MM.1S (cell line): ENCODE measurements around the gene LCLAT1.

Experiments used
- DNase-seq: peaks from one replicate; pipeline ENCODE4 v3.0.0-alpha.2; 2015
- H2AFZ ChIP-seq: fragments of 300-600 bp; sonication (generic); 2 replicates; pipeline ENCODE4 v1.6.0; 2016; ENCODE audit warnings: antibody characterized with exemption, low read length
- H3F3A ChIP-seq: fragments of 300-600 bp; sonication (generic); 2 replicates; pipeline ENCODE4 v1.6.1; 2016; ENCODE audit warnings: mild to moderate bottlenecking, antibody characterized with exemption, low read length, moderate library complexity, mixed read lengths; ENCODE audit not compliant: insufficient read depth
- H3K27ac ChIP-seq: fragments of 300-600 bp; sonication (generic); 2 replicates; pipeline ENCODE4 v1.5.1; 2016; ENCODE audit warnings: mild to moderate bottlenecking, low read length
- H3K27me3 ChIP-seq: fragments of 300-600 bp; sonication (generic); replicated peaks from 2 replicates; pipeline ENCODE4 v1.6.0; 2016; ENCODE audit warnings: low read length; ENCODE audit not compliant: insufficient read depth
- H3K36me3 ChIP-seq: fragments of 300-600 bp; sonication (generic); replicated peaks from 2 replicates; pipeline ENCODE4 v1.6.1; 2016; ENCODE audit warnings: mild to moderate bottlenecking, low read length, mixed read lengths; ENCODE audit not compliant: insufficient read depth
- H3K4me1 ChIP-seq: fragments of 300-600 bp; sonication (generic); 2 replicates; pipeline ENCODE4 v1.6.1; 2016; ENCODE audit warnings: low read length, mixed read lengths
- H3K4me2 ChIP-seq: fragments of 300-600 bp; sonication (generic); 2 replicates; pipeline ENCODE4 v1.6.0; 2016; ENCODE audit warnings: low read depth, low read length
- H3K4me3 ChIP-seq: fragments of 300-600 bp; sonication (generic); 2 replicates; pipeline ENCODE4 v1.5.1; 2016; ENCODE audit warnings: low read length, mixed read lengths
- H3K79me2 ChIP-seq: fragments of 300-600 bp; sonication (generic); 2 replicates; pipeline ENCODE4 v1.6.1; 2016; ENCODE audit warnings: mixed run types, low read length, mixed read lengths
- H3K9ac ChIP-seq: fragments of 300-600 bp; sonication (generic); 2 replicates; pipeline ENCODE4 v1.6.1; 2016; ENCODE audit warnings: low read length, mixed read lengths
- H3K9me2 ChIP-seq: fragments of 300-600 bp; sonication (generic); replicated peaks from 2 replicates; pipeline ENCODE4 v1.6.1; 2016; ENCODE audit warnings: mild to moderate bottlenecking, low read length, mixed read lengths; ENCODE audit not compliant: insufficient read depth
- H3K9me3 ChIP-seq: fragments of 300-600 bp; sonication (generic); replicated peaks from 2 replicates; pipeline ENCODE4 v1.6.1; 2016; ENCODE audit warnings: mild to moderate bottlenecking, low read length, mixed read lengths; ENCODE audit not compliant: insufficient read depth
- H4K20me1 ChIP-seq: fragments of 300-600 bp; sonication (generic); 2 replicates; pipeline ENCODE4 v1.6.1; 2016; ENCODE audit warnings: mild to moderate bottlenecking, low read length, moderate library complexity, mixed read lengths; ENCODE audit not compliant: insufficient read depth
- EZH2 ChIP-seq: fragments of 300-600 bp; sonication (generic); optimal IDR thresholded peaks from 2 replicates; pipeline ENCODE3; 2017; ENCODE audit warnings: low read depth, mild to moderate bottlenecking, antibody characterized with exemption, low read length, mixed read lengths
- EZH2phosphoT487 ChIP-seq: fragments of 300-600 bp; sonication (generic); IDR thresholded peaks from 2 replicates; pipeline ENCODE4 v1.6.1; 2018; ENCODE audit warnings: antibody characterized with exemption, low read length
- TF ChIP-seq, protein P1 (sequence below): fragments of 300-600 bp; sonication (generic); IDR thresholded peaks from 2 replicates; pipeline ENCODE4 v1.5.1; 2016; ENCODE audit warnings: antibody characterized with exemption, low read length, mixed read lengths

Gene LCLAT1

DNA sequence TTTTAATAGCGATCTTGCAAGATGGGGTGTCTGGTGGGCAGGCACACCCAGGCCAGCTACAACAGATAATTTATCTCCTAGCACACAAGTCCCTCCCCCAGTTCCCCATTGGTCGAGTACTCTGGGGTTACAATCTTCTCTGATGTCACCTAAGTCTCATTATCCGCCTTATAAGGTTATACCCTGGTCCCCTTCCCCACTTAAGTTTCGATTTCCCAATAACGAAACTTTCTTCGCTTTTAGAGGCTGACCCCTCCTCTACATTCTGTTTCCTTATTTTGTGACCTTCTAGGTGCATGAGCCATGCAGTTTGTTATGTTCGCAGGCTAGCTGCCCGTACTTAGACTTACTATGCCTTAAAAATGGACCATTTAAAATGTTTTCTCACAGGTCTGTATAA is 180.1 kb downstream of the LCLAT1 start:
- no peak for DNase-seq
- TF ChIP-seq EZH2 (no peak), EZH2phosphoT487 (no peak)
- TF ChIP-seq, protein P1, sequence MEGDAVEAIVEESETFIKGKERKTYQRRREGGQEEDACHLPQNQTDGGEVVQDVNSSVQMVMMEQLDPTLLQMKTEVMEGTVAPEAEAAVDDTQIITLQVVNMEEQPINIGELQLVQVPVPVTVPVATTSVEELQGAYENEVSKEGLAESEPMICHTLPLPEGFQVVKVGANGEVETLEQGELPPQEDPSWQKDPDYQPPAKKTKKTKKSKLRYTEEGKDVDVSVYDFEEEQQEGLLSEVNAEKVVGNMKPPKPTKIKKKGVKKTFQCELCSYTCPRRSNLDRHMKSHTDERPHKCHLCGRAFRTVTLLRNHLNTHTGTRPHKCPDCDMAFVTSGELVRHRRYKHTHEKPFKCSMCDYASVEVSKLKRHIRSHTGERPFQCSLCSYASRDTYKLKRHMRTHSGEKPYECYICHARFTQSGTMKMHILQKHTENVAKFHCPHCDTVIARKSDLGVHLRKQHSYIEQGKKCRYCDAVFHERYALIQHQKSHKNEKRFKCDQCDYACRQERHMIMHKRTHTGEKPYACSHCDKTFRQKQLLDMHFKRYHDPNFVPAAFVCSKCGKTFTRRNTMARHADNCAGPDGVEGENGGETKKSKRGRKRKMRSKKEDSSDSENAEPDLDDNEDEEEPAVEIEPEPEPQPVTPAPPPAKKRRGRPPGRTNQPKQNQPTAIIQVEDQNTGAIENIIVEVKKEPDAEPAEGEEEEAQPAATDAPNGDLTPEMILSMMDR = no peak
- no peak overlapping the region for H3K9ac ChIP-seq
- H3K9me2 ChIP-seq = no peaks in the 10 kb centered on the region
- no peaks in the 10 kb centered on the region for H3K36me3 ChIP-seq
- no peaks in the 10 kb centered on the region for H3K9me3 ChIP-seq
- 0 out of 2 replicates have a peak, but pooled peaks cover 3% of the 10 kb centered on the region for H3K4me1 ChIP-seq
- no peaks in the 10 kb centered on the region for H3K79me2 ChIP-seq
- H3K27me3 ChIP-seq = peaks cover 33% of the 10 kb centered on the region
- H3K4me2 ChIP-seq = no peak overlapping the region
- H3F3A ChIP-seq = peaks cover 5% of the 10 kb centered on the region; the same call in 1 of the 2 replicates
- H2AFZ ChIP-seq = no peak overlapping the region
- H3K4me3 ChIP-seq = no peak overlapping the region
- H4K20me1 ChIP-seq = no peaks in the 10 kb centered on the region
- no peak overlapping the region for H3K27ac ChIP-seq

DNA sequence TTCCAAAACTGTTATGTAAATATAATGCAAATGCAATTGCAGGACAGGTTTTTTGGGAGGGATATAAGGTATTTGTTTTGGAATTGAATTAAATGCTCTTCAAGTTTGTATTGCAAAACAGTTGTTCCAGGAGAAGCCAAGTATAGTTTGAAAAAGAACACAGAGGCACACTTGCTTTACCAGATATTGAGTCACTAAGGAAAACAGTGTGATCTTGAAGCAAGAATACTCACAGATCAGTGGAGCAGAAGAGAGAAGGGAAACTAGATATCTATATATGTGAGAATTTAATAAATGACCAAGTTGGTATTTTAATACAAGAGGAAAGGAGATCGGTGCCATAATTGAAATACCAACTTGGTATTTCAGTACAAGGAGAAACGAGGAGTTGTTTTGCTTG is 181.3 kb downstream of the LCLAT1 start:
- no peak overlapping the region for H3K4me2 ChIP-seq
- no peaks in the 10 kb centered on the region for H3K36me3 ChIP-seq
- no peak overlapping the region for H3K9ac ChIP-seq
- peaks cover 5% of the 10 kb centered on the region; the same call in 1 of the 2 replicates for H3F3A ChIP-seq
- no peaks in the 10 kb centered on the region for H3K9me3 ChIP-seq
- no peak overlapping the region for H2AFZ ChIP-seq
- peaks cover 44% of the 10 kb centered on the region for H3K27me3 ChIP-seq
- H4K20me1 ChIP-seq = no peaks in the 10 kb centered on the region
- H3K27ac ChIP-seq = no peak overlapping the region
- H3K4me1 ChIP-seq = 0 out of 2 replicates have a peak, but pooled peaks cover 3% of the 10 kb centered on the region
- no peaks in the 10 kb centered on the region for H3K9me2 ChIP-seq
- H3K79me2 ChIP-seq = no peaks in the 10 kb centered on the region
- no peak for TF ChIP-seq EZH2phosphoT487
- no peak for TF ChIP-seq EZH2
- TF ChIP-seq, protein P1 = no peak
- DNase-seq = no peak
- H3K4me3 ChIP-seq = no peak overlapping the region

DNA sequence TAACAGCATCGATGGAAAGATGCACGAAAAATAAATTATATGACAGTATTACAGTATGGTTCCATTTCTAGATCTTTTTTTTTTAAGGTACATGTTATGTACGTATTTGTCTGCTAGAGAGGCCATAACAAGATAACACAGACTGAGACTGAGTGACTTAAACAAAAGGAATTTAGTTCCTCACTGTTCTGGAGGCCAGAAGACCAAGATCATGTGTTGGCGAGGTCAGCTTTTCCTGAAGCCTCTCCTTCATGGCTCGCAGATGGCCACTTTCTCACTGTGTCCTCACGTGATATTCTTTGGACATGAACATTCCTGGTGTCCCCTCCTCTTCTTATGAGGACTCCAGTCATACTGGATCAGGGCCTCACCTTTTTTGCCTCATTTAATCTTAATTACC is 182.8 kb downstream of the LCLAT1 start:
- Histone ChIP-seq H3K9me3 (no peaks in the 10 kb centered on the region), H3K4me1 (0 out of 2 replicates have a peak, but pooled peaks cover 3% of the 10 kb centered on the region), H3K4me3 (no peak overlapping the region), H3K9me2 (no peaks in the 10 kb centered on the region), H3K27me3 (peaks cover 55% of the 10 kb centered on the region), H3K27ac (no peak overlapping the region), H4K20me1 (no peaks in the 10 kb centered on the region), H2AFZ (no peak overlapping the region), H3K4me2 (no peak overlapping the region), H3K79me2 (no peaks in the 10 kb centered on the region), H3K9ac (no peak overlapping the region), H3F3A (peaks cover 5% of the 10 kb centered on the region; the same call in 1 of the 2 replicates), H3K36me3 (no peaks in the 10 kb centered on the region)
- TF ChIP-seq, protein P1 = no peak
- TF ChIP-seq EZH2 (no peak), EZH2phosphoT487 (no peak)
- DNase-seq = no peak
